ENCODE results near the gene SF3B6.

- TF ChIP-seq CTCF (IDR thresholded peaks at IDR 0.05; ENCODE audit: low read depth, low read length), result no peak
- TF ChIP-seq POLR2A (IDR thresholded peaks at IDR 0.05; ENCODE audit: extremely low read depth, insufficient read length), result no peak
- TF ChIP-seq MAX (IDR thresholded peaks at IDR 0.05; ENCODE audit: low read depth, low read length), result no peak
- TF ChIP-seq MYC (IDR thresholded peaks at IDR 0.05; ENCODE audit: low read depth, low read length), result no peak
These were observed 12.8 kb upstream of the SF3B6 start for GRCh38 chr2:24088821-24089359.

Measured in NB4 (cell line).